ENCODE results near the gene DBF4. TPM values are rescaled to one million over a fixed set of nuclear protein-coding genes. Genes with fewer than 3 reads are reported as not detected.
"Not testable (repeated sequence)": the region's sequence is repeated elsewhere in the genome, so short reads cannot be mapped to it uniquely, and the experiment has no call there.

The DBF4 gene
- total RNA-seq, 1 experiment from 2014 or later = 52.7 TPM

- CTCF ChIA-PET = no interaction called here
- POLR2A ChIA-PET (ENCODE audit: unreplicated experiment) = no interaction called here
- no peaks in the 10 kb centered on the region for H3K9me2 ChIP-seq (ENCODE audit: insufficient read depth)
- H3K4me3 ChIP-seq = no peak overlapping the region
- no peaks in the 10 kb centered on the region for H4K20me1 ChIP-seq (ENCODE audit: insufficient read depth)
- H3K79me2 ChIP-seq (ENCODE audit: low read depth) = no peaks in the 10 kb centered on the region
- no peak for TF ChIP-seq EZH2 (IDR thresholded peaks at IDR 0.05; ENCODE audit: low read depth)
- TF ChIP-seq, protein P1, sequence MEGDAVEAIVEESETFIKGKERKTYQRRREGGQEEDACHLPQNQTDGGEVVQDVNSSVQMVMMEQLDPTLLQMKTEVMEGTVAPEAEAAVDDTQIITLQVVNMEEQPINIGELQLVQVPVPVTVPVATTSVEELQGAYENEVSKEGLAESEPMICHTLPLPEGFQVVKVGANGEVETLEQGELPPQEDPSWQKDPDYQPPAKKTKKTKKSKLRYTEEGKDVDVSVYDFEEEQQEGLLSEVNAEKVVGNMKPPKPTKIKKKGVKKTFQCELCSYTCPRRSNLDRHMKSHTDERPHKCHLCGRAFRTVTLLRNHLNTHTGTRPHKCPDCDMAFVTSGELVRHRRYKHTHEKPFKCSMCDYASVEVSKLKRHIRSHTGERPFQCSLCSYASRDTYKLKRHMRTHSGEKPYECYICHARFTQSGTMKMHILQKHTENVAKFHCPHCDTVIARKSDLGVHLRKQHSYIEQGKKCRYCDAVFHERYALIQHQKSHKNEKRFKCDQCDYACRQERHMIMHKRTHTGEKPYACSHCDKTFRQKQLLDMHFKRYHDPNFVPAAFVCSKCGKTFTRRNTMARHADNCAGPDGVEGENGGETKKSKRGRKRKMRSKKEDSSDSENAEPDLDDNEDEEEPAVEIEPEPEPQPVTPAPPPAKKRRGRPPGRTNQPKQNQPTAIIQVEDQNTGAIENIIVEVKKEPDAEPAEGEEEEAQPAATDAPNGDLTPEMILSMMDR (conservative IDR thresholded peaks at IDR 0.05) = no peak
- no peak overlapping the region for H3K4me2 ChIP-seq
- no peak overlapping the region for H3K27ac ChIP-seq
- no TSS peak for BruUV-seq (replicated peaks)
- H3F3A ChIP-seq (ENCODE audit: insufficient read depth, low read depth) = no peaks in the 10 kb centered on the region
- intact Hi-C loops (cut with micrococcal nuclease; ENCODE audit: unreplicated experiment) = no loop called here
- H3K27me3 ChIP-seq (ENCODE audit: insufficient read depth, low read depth) = no peaks in the 10 kb centered on the region
- no peak overlapping the region for H2AFZ ChIP-seq
- peaks cover 13% of the 10 kb centered on the region; the same call in 1 of the 2 replicates for H3K36me3 ChIP-seq (ENCODE audit: low read depth)
- H3K4me1 ChIP-seq (replicated peaks; ENCODE audit: insufficient read depth) = no peaks in the 10 kb centered on the region
- no peaks in the 10 kb centered on the region for H3K9me3 ChIP-seq (ENCODE audit: insufficient read depth, low read depth)
- DNase-seq = no peak
Measured at GRCh38 chr7:87866089-87866488, 10.2 kb upstream of the DBF4 start.

GRCh38 chr7:87866533-87866932 is 9.8 kb upstream of the DBF4 start:
- H3K4me2 ChIP-seq; H3K4me3 ChIP-seq; H3K27ac ChIP-seq; BruUV-seq (replicated peaks); H2AFZ ChIP-seq; H4K20me1 ChIP-seq (ENCODE audit: insufficient read depth); DNase-seq; H3F3A ChIP-seq (ENCODE audit: insufficient read depth, low read depth); H3K9me2 ChIP-seq (ENCODE audit: insufficient read depth); CTCF ChIA-PET; H3K4me1 ChIP-seq (replicated peaks; ENCODE audit: insufficient read depth); H3K79me2 ChIP-seq (ENCODE audit: low read depth); H3K9me3 ChIP-seq (ENCODE audit: insufficient read depth, low read depth); H3K27me3 ChIP-seq (ENCODE audit: insufficient read depth, low read depth); intact Hi-C loops (cut with micrococcal nuclease; ENCODE audit: unreplicated experiment): not testable (repeated sequence)
- H3K36me3 ChIP-seq (ENCODE audit: low read depth) = peaks cover 13% of the 10 kb centered on the region; the same call in 1 of the 2 replicates
- POLR2A ChIA-PET (ENCODE audit: unreplicated experiment) = interaction anchor here (0.7 kb wide), 1 partner anchor 451 kb away, joined by 3 read pairs; no protein-coding TSS in a partner anchor

GRCh38 chr7:87870471-87870870 is 5.8 kb upstream of the DBF4 start:
- intact Hi-C loops (cut with micrococcal nuclease; ENCODE audit: unreplicated experiment) = loop anchor here (10.0 kb wide), 1 partner anchor 646 kb away; no protein-coding TSS in a partner anchor
- Histone ChIP-seq H3K27me3 (ENCODE audit: insufficient read depth, low read depth) (no peaks in the 10 kb centered on the region), H3K4me3 (no peak overlapping the region), H3K4me1 (replicated peaks; ENCODE audit: insufficient read depth) (peaks cover 18% of the 10 kb centered on the region), H3K9me3 (ENCODE audit: insufficient read depth, low read depth) (no peaks in the 10 kb centered on the region), H3F3A (ENCODE audit: insufficient read depth, low read depth) (peaks cover 4% of the 10 kb centered on the region), H3K27ac (no peak overlapping the region), H2AFZ (no peak overlapping the region), H3K9me2 (ENCODE audit: insufficient read depth) (no peaks in the 10 kb centered on the region), H3K4me2 (no peak overlapping the region), H3K36me3 (ENCODE audit: low read depth) (peaks cover 13% of the 10 kb centered on the region; the same call in 1 of the 2 replicates), H3K79me2 (ENCODE audit: low read depth) (peaks cover 40% of the 10 kb centered on the region), H4K20me1 (ENCODE audit: insufficient read depth) (no peaks in the 10 kb centered on the region)
- no TSS peak for BruUV-seq (replicated peaks)
- no peak for DNase-seq
- ChIA-PET POLR2A (ENCODE audit: unreplicated experiment) (no interaction called here), CTCF (interaction anchor here (0.6 kb wide), 1 partner anchor 427 kb away, joined by 3 read pairs; no protein-coding TSS in a partner anchor)
- TF ChIP-seq, protein P1 (conservative IDR thresholded peaks at IDR 0.05) = no peak
- no peak for TF ChIP-seq EZH2 (IDR thresholded peaks at IDR 0.05; ENCODE audit: low read depth)

GRCh38 chr7:87872346-87872745 is 3.9 kb upstream of the DBF4 start:
- POLR2A ChIA-PET (ENCODE audit: unreplicated experiment) = no interaction called here
- CTCF ChIA-PET = no interaction called here
- Histone ChIP-seq H3K4me3 (no peak overlapping the region), H3K9me2 (ENCODE audit: insufficient read depth) (no peaks in the 10 kb centered on the region), H2AFZ (no peak overlapping the region), H3K27ac (no peak overlapping the region), H3K4me2 (no peak overlapping the region), H4K20me1 (ENCODE audit: insufficient read depth) (no peaks in the 10 kb centered on the region), H3K36me3 (ENCODE audit: low read depth) (peaks cover 9% of the 10 kb centered on the region; the same call in 1 of the 2 replicates), H3F3A (ENCODE audit: insufficient read depth, low read depth) (peaks cover 22% of the 10 kb centered on the region), H3K79me2 (ENCODE audit: low read depth) (peaks cover 45% of the 10 kb centered on the region), H3K9me3 (ENCODE audit: insufficient read depth, low read depth) (no peaks in the 10 kb centered on the region), H3K27me3 (ENCODE audit: insufficient read depth, low read depth) (no peaks in the 10 kb centered on the region), H3K4me1 (replicated peaks; ENCODE audit: insufficient read depth) (peaks cover 18% of the 10 kb centered on the region)
- BruUV-seq (replicated peaks) = no TSS peak
- intact Hi-C loops (cut with micrococcal nuclease; ENCODE audit: unreplicated experiment) = loop anchor here (10.0 kb wide), 1 partner anchor 648 kb away; no protein-coding TSS in a partner anchor
- DNase-seq = no peak
- TF ChIP-seq, protein P1 (conservative IDR thresholded peaks at IDR 0.05) = no peak
- no peak for TF ChIP-seq EZH2 (IDR thresholded peaks at IDR 0.05; ENCODE audit: low read depth)

DNA sequence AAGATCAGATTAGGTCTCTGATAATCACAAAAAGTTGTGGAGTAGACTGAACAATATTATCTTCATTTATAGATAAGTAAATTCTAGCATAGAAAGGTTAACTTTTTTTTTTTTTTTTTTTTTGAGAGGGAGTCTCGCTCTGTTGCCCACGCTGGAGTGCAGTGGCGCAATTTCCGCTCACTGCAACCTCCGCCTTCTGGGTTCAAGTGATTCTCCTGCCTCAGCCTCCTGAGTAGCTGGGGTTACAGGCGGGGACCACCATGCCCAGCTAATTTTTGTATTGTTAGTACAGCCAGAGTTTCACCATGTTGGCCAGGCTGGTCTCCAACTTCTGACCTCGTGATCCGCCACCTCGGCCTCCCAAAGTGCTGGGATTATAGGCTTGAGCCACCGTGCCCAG is 3.0 kb upstream of the DBF4 start:
- peaks cover 55% of the 10 kb centered on the region for H3K79me2 ChIP-seq (ENCODE audit: low read depth)
- H3F3A ChIP-seq (ENCODE audit: insufficient read depth, low read depth) = peaks cover 23% of the 10 kb centered on the region
- BruUV-seq (replicated peaks); H4K20me1 ChIP-seq (ENCODE audit: insufficient read depth); H3K27me3 ChIP-seq (ENCODE audit: insufficient read depth, low read depth); H3K9me2 ChIP-seq (ENCODE audit: insufficient read depth); CTCF ChIA-PET; POLR2A ChIA-PET (ENCODE audit: unreplicated experiment); H3K4me3 ChIP-seq; H3K9me3 ChIP-seq (ENCODE audit: insufficient read depth, low read depth); DNase-seq; H2AFZ ChIP-seq; H3K36me3 ChIP-seq (ENCODE audit: low read depth); H3K27ac ChIP-seq: not testable (repeated sequence)
- intact Hi-C loops (cut with micrococcal nuclease; ENCODE audit: unreplicated experiment) = loop anchor here (10.0 kb wide), 1 partner anchor 649 kb away; no protein-coding TSS in a partner anchor
- H3K4me1 ChIP-seq (replicated peaks; ENCODE audit: insufficient read depth) = peaks cover 25% of the 10 kb centered on the region
- peak overlapping the region; percentile 99 for H3K4me2 ChIP-seq

Data from PC-9 (cell line).